NCI-H226 (cell line): Measurements from ENCODE around the gene MRGPRE.

ENCODE experiments used
- DNase-seq: peaks from one replicate; pipeline ENCODE4 v3.0.0-alpha.2; 2015

MRGPRE gene

GRCh38 chr11:3196161-3197043, 35.8 kb downstream of the MRGPRE start:
- no peak for DNase-seq

GRCh38 chr11:3195251-3196160, 36.7 kb downstream of the MRGPRE start:
- DNase-seq: no peak

- DNase-seq: no peak
Observed at GRCh38 chr11:3194016-3194816, 38.0 kb downstream of the MRGPRE start.

GRCh38 chr11:3193373-3194015, 38.7 kb downstream of the MRGPRE start:
- no peak for DNase-seq

GRCh38 chr11:3192511-3193372, 39.5 kb downstream of the MRGPRE start:
- no peak for DNase-seq

GRCh38 chr11:3191586-3192324, 40.5 kb downstream of the MRGPRE start:
- DNase-seq: no peak

GRCh38 chr11:3190600-3190999, 41.6 kb downstream of the MRGPRE start:
- no peak for DNase-seq

GRCh38 chr11:3189886-3190583, 42.2 kb downstream of the MRGPRE start:
- no peak for DNase-seq

GRCh38 chr11:3189196-3189843, 42.9 kb downstream of the MRGPRE start:
- no peak for DNase-seq

- DNase-seq: no peak
Observed at GRCh38 chr11:3188496-3189195, 43.6 kb downstream of the MRGPRE start.

- DNase-seq: no peak
Observed at GRCh38 chr11:3186166-3186953, 45.9 kb downstream of the MRGPRE start.

- no peak for DNase-seq
Observed at GRCh38 chr11:3184732-3185347, 47.4 kb downstream of the MRGPRE start.

- no peak for DNase-seq
Observed at GRCh38 chr11:3183523-3183922, 48.7 kb downstream of the MRGPRE start.

GRCh38 chr11:3182462-3182852, 49.8 kb downstream of the MRGPRE start:
- no peak for DNase-seq

GRCh38 chr11:3181725-3182461, 50.3 kb downstream of the MRGPRE start:
- no peak for DNase-seq

GRCh38 chr11:3180869-3181268, 51.3 kb downstream of the MRGPRE start:
- DNase-seq: no peak

GRCh38 chr11:3178349-3178748, 53.9 kb downstream of the MRGPRE start:
- no peak for DNase-seq
